HG03066 (cell line): ENCODE measurements around the gene HDAC4.

Experiments
- ATAC-seq: cut with Tn5 transposase; IDR thresholded peaks from one replicate; pipeline ENCODE4 v1.9.1; 2021; ENCODE audit warnings: low read depth; ENCODE audit not compliant: unreplicated experiment

Gene HDAC4

DNA sequence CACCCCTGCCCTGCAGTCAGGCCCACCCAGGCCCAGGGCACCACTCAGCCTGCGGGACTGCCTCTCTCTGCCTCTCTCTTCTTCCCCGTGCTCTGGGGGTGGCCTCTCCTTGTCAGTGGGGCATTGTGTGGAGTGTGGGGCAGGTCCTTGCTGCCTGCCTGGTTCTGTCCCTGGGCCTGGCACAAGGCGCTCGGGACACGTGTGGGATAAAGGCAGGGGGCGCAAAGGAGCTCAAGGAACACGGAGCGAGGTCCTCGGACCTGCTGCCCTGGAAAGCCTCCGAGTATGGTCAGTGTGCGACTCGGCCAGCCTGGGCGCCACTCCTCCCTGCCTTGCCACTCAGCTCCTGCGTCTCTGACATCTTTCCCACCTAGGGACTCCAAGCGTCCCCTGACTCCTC lies 262.2 kb downstream of the HDAC4 start:
- ATAC-seq, result no peak

DNA sequence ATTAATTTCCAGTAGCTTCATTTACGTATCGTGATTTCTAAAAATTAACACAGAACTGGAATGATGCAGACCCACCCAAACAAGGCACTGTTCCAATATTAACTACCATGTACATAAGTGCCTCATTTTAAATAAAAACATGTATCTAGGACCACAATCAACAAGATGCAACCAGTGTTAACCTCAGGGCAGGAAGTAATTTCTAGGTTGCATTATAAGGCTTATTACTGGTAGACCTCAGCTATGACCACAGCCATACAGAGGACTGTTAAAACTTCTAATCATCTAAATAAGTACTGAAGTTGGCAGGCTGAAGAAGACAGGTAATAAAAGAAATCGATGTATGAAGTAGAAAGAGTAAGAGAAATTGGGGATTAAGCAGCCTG lies 262.9 kb downstream of the HDAC4 start:
- ATAC-seq, result no peak

DNA sequence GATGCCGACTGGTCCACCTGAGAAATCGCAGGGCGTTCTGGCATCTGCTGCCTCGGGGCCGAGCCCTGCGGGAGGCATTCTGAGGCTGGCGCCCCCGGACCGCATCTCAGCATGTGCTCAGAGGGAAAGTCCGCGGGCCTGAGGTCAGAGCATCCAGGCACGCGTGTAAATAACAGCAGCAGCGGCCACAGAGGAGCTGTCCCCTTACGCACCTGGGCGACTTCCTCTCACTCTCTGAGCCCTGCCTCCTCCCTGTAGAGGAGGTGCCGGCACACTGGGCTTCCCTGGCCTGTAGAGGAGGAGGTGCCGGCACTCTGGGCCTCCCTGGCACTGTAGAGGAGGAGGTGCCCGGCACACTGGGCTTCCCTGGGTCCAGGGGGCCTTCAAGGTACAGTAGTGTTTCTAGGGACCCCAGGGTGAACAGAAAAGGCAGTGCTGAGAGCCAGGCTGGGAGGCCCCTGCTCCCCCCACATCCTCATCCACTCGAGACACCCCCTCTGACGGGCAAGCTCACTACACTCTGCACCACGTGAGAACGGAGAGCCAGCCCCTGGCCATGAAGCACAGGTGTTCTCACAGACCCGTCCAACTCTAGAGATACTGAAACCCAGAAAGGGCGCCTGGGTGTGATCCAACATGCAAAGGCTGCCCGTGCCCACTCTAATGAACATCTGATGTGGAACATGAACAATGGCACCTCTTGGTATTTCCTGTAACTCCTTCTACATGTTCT lies 263.5 kb downstream of the HDAC4 start:
- ATAC-seq, result no peak

- no peak for ATAC-seq
Measured at GRCh38 chr2:239136762-239137161, 264.1 kb downstream of the HDAC4 start.

GRCh38 chr2:239136203-239136602 lies 264.6 kb downstream of the HDAC4 start:
- ATAC-seq, result no peak

- ATAC-seq, result no peak
Measured at GRCh38 chr2:239135531-239135930, 265.3 kb downstream of the HDAC4 start.

DNA sequence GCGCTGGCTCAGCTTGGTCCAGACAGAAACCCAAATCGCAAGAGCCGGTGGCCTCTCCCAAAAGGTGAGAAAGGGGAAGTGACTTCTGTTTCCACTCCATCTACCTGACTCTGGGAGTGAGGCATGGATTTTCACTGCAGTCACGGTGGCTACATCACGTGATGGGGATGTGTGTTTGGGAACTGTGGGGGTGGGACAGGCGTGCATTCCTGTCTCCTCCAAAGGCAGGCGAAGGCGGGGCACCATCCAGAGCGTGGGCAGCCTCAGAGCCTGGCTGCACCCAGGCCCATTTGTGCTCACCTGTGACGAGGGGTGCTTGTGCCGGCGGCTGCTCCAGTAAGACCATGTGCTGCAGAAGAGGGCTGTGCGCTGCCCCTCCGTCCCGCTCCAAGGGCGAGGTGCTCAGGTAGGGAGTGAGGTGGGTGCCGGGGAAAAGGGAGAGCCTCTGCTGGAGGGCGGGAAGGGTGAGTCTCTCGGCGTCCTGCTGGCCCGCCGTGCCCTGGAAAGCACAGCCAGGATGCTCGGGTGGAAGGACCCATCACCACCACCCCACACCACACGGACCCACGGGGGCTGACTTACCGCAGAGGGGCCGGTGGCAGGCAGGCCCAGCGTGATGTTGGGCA lies 266.8 kb downstream of the HDAC4 start:
- no peak for ATAC-seq

DNA sequence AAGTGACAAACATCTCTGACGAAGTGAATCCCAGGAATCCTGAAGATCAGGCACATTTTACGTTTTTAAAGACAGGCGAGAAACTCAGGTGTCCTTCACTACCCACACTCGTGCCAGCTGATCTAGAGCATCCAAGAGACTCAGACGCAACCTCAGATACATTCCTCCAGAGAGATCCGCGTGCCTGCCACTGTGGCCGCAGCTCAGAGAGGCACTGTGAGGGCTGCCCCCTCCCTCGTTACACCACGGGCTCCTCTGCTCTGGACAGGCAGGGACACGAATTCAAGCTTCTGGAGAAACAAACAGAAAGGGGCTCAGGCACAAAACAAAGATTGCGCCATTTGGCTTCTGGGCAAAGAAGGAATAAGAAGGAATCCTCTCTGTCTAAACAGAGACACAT lies 268.0 kb downstream of the HDAC4 start:
- ATAC-seq, result no peak

GRCh38 chr2:239132156-239132709 lies 268.6 kb downstream of the HDAC4 start:
- no peak for ATAC-seq

GRCh38 chr2:239131521-239131920 lies 269.3 kb downstream of the HDAC4 start:
- no peak for ATAC-seq

- no peak for ATAC-seq
Measured at GRCh38 chr2:239130786-239131325, 270.0 kb downstream of the HDAC4 start.

- no peak for ATAC-seq
Measured at GRCh38 chr2:239130041-239130440, 270.8 kb downstream of the HDAC4 start.

DNA sequence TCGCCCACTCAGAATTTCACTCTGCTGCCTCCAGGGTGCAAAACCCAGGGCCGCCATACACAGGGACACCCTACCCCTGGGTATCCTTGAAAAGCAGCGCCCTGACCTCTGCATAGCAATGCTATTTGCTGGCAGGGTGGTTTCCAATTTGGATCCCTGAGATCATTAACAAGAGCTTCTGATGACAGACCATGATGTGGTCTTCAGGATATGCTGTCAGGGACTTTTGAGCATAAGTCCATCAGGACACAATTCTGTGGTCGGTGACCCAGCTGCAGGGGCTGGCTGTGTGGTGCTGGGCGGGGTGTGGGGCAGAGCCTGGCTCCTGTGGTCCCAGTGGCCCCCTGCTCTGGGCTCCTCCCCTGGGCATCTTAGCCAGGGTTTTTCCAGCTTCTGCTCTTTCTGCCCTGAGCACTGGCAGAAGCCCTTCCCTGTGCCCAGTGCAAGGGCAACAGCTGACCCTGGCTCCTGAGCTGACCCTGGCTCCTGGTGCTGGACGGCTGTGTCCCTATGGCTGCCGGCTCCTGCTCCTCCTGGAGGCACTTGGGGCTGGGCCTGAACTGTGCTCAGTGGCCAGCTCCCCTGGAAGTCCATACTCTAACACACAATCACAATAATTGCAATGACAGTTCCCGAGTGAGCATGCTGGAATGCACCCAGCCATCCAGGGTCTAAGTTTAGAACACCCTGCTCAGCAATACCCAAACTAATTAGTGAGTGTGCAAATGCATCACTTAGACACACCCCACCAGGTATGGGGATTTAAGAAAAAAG lies 271.5 kb downstream of the HDAC4 start:
- no peak for ATAC-seq

DNA sequence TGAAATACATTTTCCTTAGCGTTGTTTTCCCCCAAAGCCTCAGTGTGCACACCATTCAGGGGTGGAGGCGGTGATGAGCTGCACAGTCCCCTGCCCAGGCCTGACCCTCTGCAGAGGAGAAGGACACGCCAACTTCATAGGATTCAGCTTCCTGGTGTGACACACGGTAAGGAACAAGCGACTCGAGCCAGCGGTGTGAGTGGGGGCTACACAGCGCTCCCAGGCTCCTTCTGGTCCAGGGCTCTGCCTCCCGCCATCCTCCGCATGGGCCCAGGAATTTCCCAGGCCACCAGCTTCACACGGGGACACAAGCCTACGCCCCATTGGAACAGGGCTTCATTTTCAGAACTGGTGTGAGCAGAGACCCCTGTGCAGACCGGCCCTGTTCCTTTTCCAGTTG lies 272.1 kb downstream of the HDAC4 start:
- no peak for ATAC-seq

DNA sequence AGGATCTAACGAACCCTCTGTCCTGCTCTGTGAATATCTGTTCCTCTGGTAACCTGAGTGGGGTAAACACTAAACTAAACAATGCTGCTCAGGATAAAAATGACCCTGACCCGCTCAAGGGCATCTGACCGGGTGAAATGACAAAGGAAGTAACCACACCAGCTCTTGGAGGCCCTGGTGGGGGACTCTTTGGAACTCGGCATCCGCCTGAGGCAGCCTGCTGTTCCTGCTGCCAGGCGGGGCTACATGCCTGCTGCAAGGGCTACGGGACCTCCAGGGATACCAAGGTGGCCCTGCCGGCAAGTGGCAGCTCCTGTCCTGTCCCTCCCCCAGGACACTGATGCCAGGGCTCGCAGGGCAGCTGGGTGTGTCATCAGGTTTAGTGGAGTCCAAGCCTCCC lies 273.3 kb downstream of the HDAC4 start:
- ATAC-seq, result no peak

DNA sequence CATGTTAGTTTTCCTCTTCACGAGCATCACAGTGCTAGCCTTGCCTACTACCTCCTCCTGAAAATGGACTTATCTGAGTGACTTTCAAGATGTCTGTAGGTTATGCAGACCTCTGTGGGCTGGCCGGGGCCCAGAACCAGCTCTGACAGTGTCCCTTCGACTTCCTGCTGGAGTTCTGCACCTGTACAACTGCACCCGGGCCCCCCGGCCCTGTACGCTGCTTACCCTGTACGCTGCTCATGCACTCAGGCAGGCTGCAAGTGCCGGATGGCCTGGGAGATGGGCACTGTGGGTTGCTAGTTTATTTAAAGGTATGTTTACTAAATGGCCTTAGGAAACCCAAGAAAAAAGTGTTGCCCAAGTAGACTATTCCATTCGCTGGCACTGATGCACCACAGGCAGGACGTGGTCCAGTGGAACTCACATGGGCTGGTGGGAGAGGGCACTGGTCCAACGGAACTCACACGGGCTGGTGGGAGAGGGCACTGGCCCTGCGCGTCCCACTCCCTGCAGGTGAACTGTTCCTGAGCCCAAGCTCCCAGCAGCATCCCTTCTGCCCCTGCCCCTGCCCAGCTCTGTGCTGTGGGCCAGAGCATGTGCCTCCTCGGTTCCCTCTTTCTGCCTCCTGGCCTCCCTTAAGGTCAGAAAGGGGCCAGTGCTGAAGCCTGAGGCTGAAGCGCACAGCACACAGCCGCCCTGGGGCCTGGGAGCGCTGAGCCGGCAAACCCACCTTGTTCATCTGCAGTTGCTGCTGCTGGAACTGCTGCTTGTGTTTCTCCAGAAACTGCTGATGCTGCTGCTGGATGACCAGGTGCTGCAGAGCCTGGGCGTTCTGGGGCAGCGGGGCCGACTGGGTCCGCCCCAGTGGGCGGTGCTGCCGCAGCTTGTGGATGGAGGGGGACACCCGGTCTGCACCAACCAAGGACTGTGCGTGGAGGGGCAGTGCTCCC lies 274.8 kb downstream of the HDAC4 start:
- no peak for ATAC-seq

- no peak for ATAC-seq
Measured at GRCh38 chr2:239124152-239124899, 276.5 kb downstream of the HDAC4 start.

- no peak for ATAC-seq
Measured at GRCh38 chr2:239122421-239123110, 278.3 kb downstream of the HDAC4 start.

- ATAC-seq, result no peak
Measured at GRCh38 chr2:239121600-239122012, 279.2 kb downstream of the HDAC4 start.
